Nephron progenitor cell (in vitro differentiated cells): ENCODE measurements around the gene ERC1.
A peak's percentile ranks its signal among the peaks of the same experiment; 100 is the strongest.

Source experiments
- DNase-seq: peaks from one replicate; pipeline ENCODE4 v3.0.0; 2021
- H3K27ac Mint-ChIP-seq: 2 replicates; pipeline ENCODE4 v1.8.0; 2021; ENCODE audit warnings: mild to moderate bottlenecking, moderate library complexity, mixed read lengths
- H3K27me3 Mint-ChIP-seq: 2 replicates; pipeline ENCODE4 v1.8.0; 2021; ENCODE audit warnings: mild to moderate bottlenecking, low read depth, mixed read lengths; ENCODE audit not compliant: poor library complexity
- H3K36me3 Mint-ChIP-seq: 2 replicates; pipeline ENCODE4 v1.8.0; 2021; ENCODE audit warnings: low read depth, mixed read lengths
- H3K4me1 Mint-ChIP-seq: 2 replicates; pipeline ENCODE4 v1.8.0; 2021; ENCODE audit warnings: mixed read lengths
- H3K4me3 Mint-ChIP-seq: 2 replicates; pipeline ENCODE4 v1.8.0; 2021; ENCODE audit warnings: mild to moderate bottlenecking, moderate library complexity, mixed read lengths
- H3K9me3 Mint-ChIP-seq: 2 replicates; pipeline ENCODE4 v1.8.0; 2021; ENCODE audit warnings: mild to moderate bottlenecking, moderate library complexity, mixed read lengths
- CTCF ChIP-seq: fragments of 200-600 bp; sonication (generic); IDR thresholded peaks from 2 replicates; pipeline ENCODE4 v1.5.0; 2021; ENCODE audit warnings: antibody characterized with exemption

ERC1 gene

GRCh38 chr12:1474041-1474573, 483.1 kb downstream of the ERC1 start:
- Mint-ChIP-seq H3K4me1 (peaks cover 30% of the 10 kb centered on the region), H3K27ac (no peak overlapping the region), H3K27me3 (no peaks in the 10 kb centered on the region), H3K36me3 (peaks cover 36% of the 10 kb centered on the region), H3K9me3 (peaks cover 4% of the 10 kb centered on the region), H3K4me3 (no peak overlapping the region)
- no peak for DNase-seq
- no peak for TF ChIP-seq CTCF

GRCh38 chr12:1474574-1475153, 483.6 kb downstream of the ERC1 start:
- H3K9me3 Mint-ChIP-seq: peaks cover 4% of the 10 kb centered on the region
- DNase-seq: no peak
- H3K4me1 Mint-ChIP-seq: peaks cover 30% of the 10 kb centered on the region
- H3K36me3 Mint-ChIP-seq: peaks cover 36% of the 10 kb centered on the region
- H3K4me3 Mint-ChIP-seq: no peak overlapping the region
- no peak overlapping the region for H3K27ac Mint-ChIP-seq
- no peak for TF ChIP-seq CTCF
- no peaks in the 10 kb centered on the region for H3K27me3 Mint-ChIP-seq

- peaks cover 37% of the 10 kb centered on the region for H3K4me1 Mint-ChIP-seq
- no peak overlapping the region for H3K4me3 Mint-ChIP-seq
- H3K27ac Mint-ChIP-seq: no peak overlapping the region
- no peak for DNase-seq
- peaks cover 15% of the 10 kb centered on the region for H3K36me3 Mint-ChIP-seq
- no peak for TF ChIP-seq CTCF
- H3K27me3 Mint-ChIP-seq: no peaks in the 10 kb centered on the region
- H3K9me3 Mint-ChIP-seq: no peaks in the 10 kb centered on the region
Measured at GRCh38 chr12:1479645-1480044, 488.6 kb downstream of the ERC1 start.

GRCh38 chr12:1481326-1481725, 490.3 kb downstream of the ERC1 start:
- no peak for TF ChIP-seq CTCF
- peaks cover 37% of the 10 kb centered on the region for H3K4me1 Mint-ChIP-seq
- no peaks in the 10 kb centered on the region for H3K9me3 Mint-ChIP-seq
- no peak for DNase-seq
- H3K27me3 Mint-ChIP-seq: no peaks in the 10 kb centered on the region
- no peak overlapping the region for H3K4me3 Mint-ChIP-seq
- peaks cover 15% of the 10 kb centered on the region for H3K36me3 Mint-ChIP-seq
- peak overlapping the region; percentile 82 for H3K27ac Mint-ChIP-seq

GRCh38 chr12:1481906-1482305, 490.9 kb downstream of the ERC1 start:
- H3K27me3 Mint-ChIP-seq: no peaks in the 10 kb centered on the region
- peaks cover 15% of the 10 kb centered on the region for H3K36me3 Mint-ChIP-seq
- H3K4me3 Mint-ChIP-seq: no peak overlapping the region
- peak overlapping the region; percentile 82 for H3K27ac Mint-ChIP-seq
- TF ChIP-seq CTCF: no peak
- H3K4me1 Mint-ChIP-seq: peaks cover 37% of the 10 kb centered on the region
- H3K9me3 Mint-ChIP-seq: no peaks in the 10 kb centered on the region
- DNase-seq: no peak

- Mint-ChIP-seq H3K27ac (peak overlapping the region; percentile 86), H3K36me3 (peaks cover 48% of the 10 kb centered on the region), H3K27me3 (no peaks in the 10 kb centered on the region), H3K4me1 (peaks cover 53% of the 10 kb centered on the region), H3K4me3 (no peak overlapping the region), H3K9me3 (no peaks in the 10 kb centered on the region)
- no peak for DNase-seq
- no peak for TF ChIP-seq CTCF
Measured at GRCh38 chr12:1488908-1489381, 497.9 kb downstream of the ERC1 start.
